Esophagus muscularis mucosa (tissue), 4 donors: Measurements from ENCODE around the gene FAM193A.

ENCODE experiments used
- CTCF ChIP-seq, 3 experiments: fragments of 200-600 bp in 2 of 3; fragments of 450-650 bp in 1 of 3; sonication (generic) in 2 of 3; IDR thresholded peaks; one replicate each; pipeline ENCODE4 v1.5.1; 2017 to 2019; ENCODE audit warnings: antibody characterized with exemption in 3 of 3, mild to moderate bottlenecking in 2 of 3, moderate library complexity in 1 of 3
- EP300 ChIP-seq: sonication (generic); formaldehyde crosslinking; IDR thresholded peaks from one replicate; pipeline ENCODE4 v1.6.1; 2017; ENCODE audit warnings: antibody characterized with exemption
- POLR2A ChIP-seq: fragments of 450-650 bp; IDR thresholded peaks from one replicate; pipeline ENCODE4 v1.6.1; 2017; ENCODE audit warnings: antibody characterized with exemption, moderate library complexity, mild to moderate bottlenecking, low read depth
- POLR2AphosphoS5 ChIP-seq, 2 donors: sonication (generic); formaldehyde crosslinking; IDR thresholded peaks; one replicate each; pipeline ENCODE4 v1.6.1; 2017; ENCODE audit warnings: antibody characterized with exemption in 2 of 2

- TF ChIP-seq CTCF (IDR thresholded peaks at IDR 0.05) (no peak), POLR2A (no peak), EP300 (no peak), POLR2AphosphoS5 (IDR thresholded peaks at IDR 0.05) (no peak)
Measured at GRCh38 chr4:2572076-2572475, 35.6 kb downstream of the FAM193A start.
